ENCODE measurements around the gene TTF1.
"Not testable (repeated sequence)": the region's sequence is repeated elsewhere in the genome, so short reads cannot be mapped to it uniquely, and the experiment has no call there.

The TTF1 gene

GRCh38 chr9:132412089-132412488 is 5.4 kb upstream of the TTF1 start:
- DNase-seq (ENCODE audit: extremely low read depth in 1 of 2, low read depth in 1 of 2), result no peak

GRCh38 chr9:132411091-132411508 is 4.5 kb upstream of the TTF1 start:
- peak; percentile 19 to 45 for DNase-seq (ENCODE audit: extremely low read depth in 1 of 2, low read depth in 1 of 2)

GRCh38 chr9:132410642-132411041 is 4.0 kb upstream of the TTF1 start:
- no peak for DNase-seq (ENCODE audit: extremely low read depth in 1 of 2, low read depth in 1 of 2)

GRCh38 chr9:132409828-132410528 is 3.3 kb upstream of the TTF1 start, which contains the start of gene CFAP77:
Gene CFAP77 (plus strand): TSS chr9:132410211. CDS start chr9:132410272, 61 bp downstream.
- peak in 1 of 2 donors; percentile 16 for DNase-seq (ENCODE audit: extremely low read depth in 1 of 2, low read depth in 1 of 2)

GRCh38 chr9:132408521-132408920 is 1.9 kb upstream of the TTF1 start:
- no peak for DNase-seq (ENCODE audit: extremely low read depth in 1 of 2, low read depth in 1 of 2)

GRCh38 chr9:132407196-132407595 is 556 bp upstream of the TTF1 start:
- DNase-seq (ENCODE audit: extremely low read depth in 1 of 2, low read depth in 1 of 2), result no peak

GRCh38 chr9:132404228-132404881 is 2.3 kb downstream of the TTF1 start:
- DNase-seq (ENCODE audit: extremely low read depth in 1 of 2, low read depth in 1 of 2), result no peak

GRCh38 chr9:132401824-132402223 is 4.8 kb downstream of the TTF1 start:
- no peak for DNase-seq (ENCODE audit: extremely low read depth in 1 of 2, low read depth in 1 of 2)

GRCh38 chr9:132395560-132395959 is 11.1 kb downstream of the TTF1 start:
- no peak for DNase-seq (ENCODE audit: extremely low read depth in 1 of 2, low read depth in 1 of 2)

- no peak for DNase-seq (ENCODE audit: extremely low read depth in 1 of 2, low read depth in 1 of 2)
Measured at GRCh38 chr9:132391449-132391848, 15.2 kb downstream of the TTF1 start.

GRCh38 chr9:132390966-132391365 is 15.7 kb downstream of the TTF1 start:
- DNase-seq (ENCODE audit: extremely low read depth in 1 of 2, low read depth in 1 of 2), result no peak

- DNase-seq (ENCODE audit: extremely low read depth in 1 of 2, low read depth in 1 of 2), result no peak
Measured at GRCh38 chr9:132387133-132387532, 19.5 kb downstream of the TTF1 start.

- DNase-seq (ENCODE audit: extremely low read depth in 1 of 2, low read depth in 1 of 2), result no peak
Measured at GRCh38 chr9:132384376-132384775, 22.3 kb downstream of the TTF1 start.

- DNase-seq (ENCODE audit: extremely low read depth in 1 of 2, low read depth in 1 of 2), result no peak
Measured at GRCh38 chr9:132383462-132383883, 23.2 kb downstream of the TTF1 start.

GRCh38 chr9:132381966-132382541 is 24.6 kb downstream of the TTF1 start:
- DNase-seq (ENCODE audit: extremely low read depth in 1 of 2, low read depth in 1 of 2), result no peak

- DNase-seq (ENCODE audit: extremely low read depth in 1 of 2, low read depth in 1 of 2), result not testable (repeated sequence)
Measured at GRCh38 chr9:132378416-132378815, 28.2 kb downstream of the TTF1 start.

GRCh38 chr9:132377769-132378168 is 28.9 kb downstream of the TTF1 start:
- DNase-seq (ENCODE audit: extremely low read depth in 1 of 2, low read depth in 1 of 2), result not testable (repeated sequence)

GRCh38 chr9:132372177-132373095 is 34.2 kb downstream of the TTF1 start:
- DNase-seq (ENCODE audit: extremely low read depth in 1 of 2, low read depth in 1 of 2), result no peak

GRCh38 chr9:132370592-132370991 is 36.0 kb downstream of the TTF1 start:
- DNase-seq (ENCODE audit: extremely low read depth in 1 of 2, low read depth in 1 of 2), result no peak

GRCh38 chr9:132369421-132369820 is 37.2 kb downstream of the TTF1 start:
- DNase-seq (ENCODE audit: extremely low read depth in 1 of 2, low read depth in 1 of 2), result no peak

Data from activated CD8-positive, alpha-beta memory T cell treated with anti-CD3 and anti-CD28 coated beads for 1 hour (primary cell).